WI38 (cell line): ENCODE data around the gene ITPR1.

Experiments used
- H3K4me3 ChIP-seq: 2 replicates; pipeline ENCODE4 v1.5.1; 2011; ENCODE audit warnings: low read depth, mild to moderate bottlenecking, control low read depth, low read length
- TF ChIP-seq, protein P1 (sequence below): IDR thresholded peaks from 2 replicates; pipeline ENCODE4 v1.5.1; 2012; ENCODE audit warnings: low read depth, mild to moderate bottlenecking, control low read depth, low read length

The ITPR1 gene

DNA sequence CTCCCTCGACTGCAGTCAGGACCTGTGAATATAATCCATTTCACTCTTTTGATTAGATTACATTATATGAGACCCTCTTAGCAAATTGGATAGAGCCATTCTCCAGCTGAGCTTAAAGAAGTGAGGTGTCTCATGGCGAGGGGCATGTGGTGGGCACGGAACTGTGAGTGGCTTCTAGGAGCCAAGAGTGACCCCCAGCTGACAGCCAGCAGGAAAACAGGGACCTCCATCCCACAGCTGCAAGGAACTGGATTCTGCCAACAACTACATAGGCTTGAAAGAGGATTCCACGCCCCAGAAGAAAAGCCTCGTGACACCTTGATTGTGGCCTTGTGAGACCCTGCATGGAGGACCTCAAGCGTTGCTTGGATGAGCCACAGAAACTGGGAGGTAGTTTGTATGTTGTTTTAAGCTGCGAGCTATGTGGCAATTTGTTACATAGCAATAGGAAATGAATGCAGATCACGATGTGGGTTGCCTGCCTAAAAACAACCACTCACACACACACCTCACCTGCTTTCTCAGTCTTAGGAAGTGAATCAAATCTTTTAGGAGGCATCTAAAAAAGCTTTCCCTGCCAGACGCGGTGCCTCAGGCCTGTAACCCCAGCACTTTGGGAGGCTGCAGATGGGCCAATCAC, 401.9 kb downstream of the ITPR1 start:
- H3K4me3 ChIP-seq = no peak overlapping the region
- TF ChIP-seq, protein P1, sequence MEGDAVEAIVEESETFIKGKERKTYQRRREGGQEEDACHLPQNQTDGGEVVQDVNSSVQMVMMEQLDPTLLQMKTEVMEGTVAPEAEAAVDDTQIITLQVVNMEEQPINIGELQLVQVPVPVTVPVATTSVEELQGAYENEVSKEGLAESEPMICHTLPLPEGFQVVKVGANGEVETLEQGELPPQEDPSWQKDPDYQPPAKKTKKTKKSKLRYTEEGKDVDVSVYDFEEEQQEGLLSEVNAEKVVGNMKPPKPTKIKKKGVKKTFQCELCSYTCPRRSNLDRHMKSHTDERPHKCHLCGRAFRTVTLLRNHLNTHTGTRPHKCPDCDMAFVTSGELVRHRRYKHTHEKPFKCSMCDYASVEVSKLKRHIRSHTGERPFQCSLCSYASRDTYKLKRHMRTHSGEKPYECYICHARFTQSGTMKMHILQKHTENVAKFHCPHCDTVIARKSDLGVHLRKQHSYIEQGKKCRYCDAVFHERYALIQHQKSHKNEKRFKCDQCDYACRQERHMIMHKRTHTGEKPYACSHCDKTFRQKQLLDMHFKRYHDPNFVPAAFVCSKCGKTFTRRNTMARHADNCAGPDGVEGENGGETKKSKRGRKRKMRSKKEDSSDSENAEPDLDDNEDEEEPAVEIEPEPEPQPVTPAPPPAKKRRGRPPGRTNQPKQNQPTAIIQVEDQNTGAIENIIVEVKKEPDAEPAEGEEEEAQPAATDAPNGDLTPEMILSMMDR = no peak

DNA sequence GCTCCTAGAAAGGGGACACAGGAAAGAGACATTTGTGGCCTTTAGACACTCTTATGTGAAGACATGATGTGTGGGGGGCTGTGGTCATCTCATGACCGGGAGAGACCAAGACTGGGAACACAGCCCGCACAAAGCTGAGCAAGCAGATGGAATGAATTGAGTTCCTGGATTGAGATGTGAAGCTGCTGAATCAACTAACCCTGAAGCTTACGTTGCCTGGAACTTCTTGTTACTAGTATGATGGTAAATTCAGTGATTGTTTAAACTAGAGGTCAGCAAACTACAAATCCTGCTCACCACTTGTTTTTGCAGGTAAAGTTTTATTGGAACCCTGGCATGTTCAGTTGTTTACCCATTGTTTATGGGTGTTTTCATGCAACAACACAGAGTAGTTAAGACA, 402.7 kb downstream of the ITPR1 start:
- no peak overlapping the region for H3K4me3 ChIP-seq
- TF ChIP-seq, protein P1 = no peak
